ENCODE measurements around the gene RAP2A. TPM values are rescaled to one million over a fixed set of nuclear protein-coding genes. Genes with fewer than 3 reads are reported as not detected.

The RAP2A gene
- total and polyA plus RNA-seq, 9 of the 15 experiments (the other 6 are each of a cell fraction or from before 2014, with no cell fraction given): 1.8 to 11.7 (median 5.6) TPM

DNA sequence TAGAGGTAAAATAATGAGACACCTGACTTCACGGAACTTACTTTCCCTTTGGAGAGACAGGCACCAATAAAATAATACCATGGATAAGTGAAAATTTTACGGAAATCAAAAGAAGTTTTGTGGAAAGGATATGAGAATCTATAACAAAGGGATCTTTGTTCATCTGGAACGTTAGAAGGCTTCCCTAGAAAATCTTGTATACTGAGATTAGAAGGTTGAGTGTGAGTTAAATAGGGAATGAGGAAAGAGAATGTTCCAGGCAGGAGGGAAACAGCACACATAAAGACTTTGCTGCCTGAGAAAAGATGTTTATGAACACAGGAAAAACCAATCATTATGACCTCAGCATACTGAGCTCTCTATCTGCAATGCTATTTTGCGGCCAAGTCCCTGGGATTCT lies 19.6 kb upstream of the RAP2A start (continued):
- TF ChIP-seq, protein P1, sequence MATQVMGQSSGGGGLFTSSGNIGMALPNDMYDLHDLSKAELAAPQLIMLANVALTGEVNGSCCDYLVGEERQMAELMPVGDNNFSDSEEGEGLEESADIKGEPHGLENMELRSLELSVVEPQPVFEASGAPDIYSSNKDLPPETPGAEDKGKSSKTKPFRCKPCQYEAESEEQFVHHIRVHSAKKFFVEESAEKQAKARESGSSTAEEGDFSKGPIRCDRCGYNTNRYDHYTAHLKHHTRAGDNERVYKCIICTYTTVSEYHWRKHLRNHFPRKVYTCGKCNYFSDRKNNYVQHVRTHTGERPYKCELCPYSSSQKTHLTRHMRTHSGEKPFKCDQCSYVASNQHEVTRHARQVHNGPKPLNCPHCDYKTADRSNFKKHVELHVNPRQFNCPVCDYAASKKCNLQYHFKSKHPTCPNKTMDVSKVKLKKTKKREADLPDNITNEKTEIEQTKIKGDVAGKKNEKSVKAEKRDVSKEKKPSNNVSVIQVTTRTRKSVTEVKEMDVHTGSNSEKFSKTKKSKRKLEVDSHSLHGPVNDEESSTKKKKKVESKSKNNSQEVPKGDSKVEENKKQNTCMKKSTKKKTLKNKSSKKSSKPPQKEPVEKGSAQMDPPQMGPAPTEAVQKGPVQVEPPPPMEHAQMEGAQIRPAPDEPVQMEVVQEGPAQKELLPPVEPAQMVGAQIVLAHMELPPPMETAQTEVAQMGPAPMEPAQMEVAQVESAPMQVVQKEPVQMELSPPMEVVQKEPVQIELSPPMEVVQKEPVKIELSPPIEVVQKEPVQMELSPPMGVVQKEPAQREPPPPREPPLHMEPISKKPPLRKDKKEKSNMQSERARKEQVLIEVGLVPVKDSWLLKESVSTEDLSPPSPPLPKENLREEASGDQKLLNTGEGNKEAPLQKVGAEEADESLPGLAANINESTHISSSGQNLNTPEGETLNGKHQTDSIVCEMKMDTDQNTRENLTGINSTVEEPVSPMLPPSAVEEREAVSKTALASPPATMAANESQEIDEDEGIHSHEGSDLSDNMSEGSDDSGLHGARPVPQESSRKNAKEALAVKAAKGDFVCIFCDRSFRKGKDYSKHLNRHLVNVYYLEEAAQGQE (IDR thresholded peaks at IDR 0.05; ENCODE audit: borderline replicate concordance): no peak
- TF ChIP-seq, protein P1 (CRISPR knock-in tag; IDR thresholded peaks at IDR 0.05; ENCODE audit: low read depth): no peak
- TF ChIP-seq SIX5 (IDR thresholded peaks at IDR 0.05; ENCODE audit: borderline replicate concordance in 1 of 2, insufficient read depth in 1 of 2, low read depth in 1 of 2, low read length in 2 of 2) (no peak), SMARCA5 (IDR thresholded peaks at IDR 0.05) (no peak), PHB2 (IDR thresholded peaks at IDR 0.05; ENCODE audit: low read depth) (no peak)
- TF ChIP-seq, protein P2, sequence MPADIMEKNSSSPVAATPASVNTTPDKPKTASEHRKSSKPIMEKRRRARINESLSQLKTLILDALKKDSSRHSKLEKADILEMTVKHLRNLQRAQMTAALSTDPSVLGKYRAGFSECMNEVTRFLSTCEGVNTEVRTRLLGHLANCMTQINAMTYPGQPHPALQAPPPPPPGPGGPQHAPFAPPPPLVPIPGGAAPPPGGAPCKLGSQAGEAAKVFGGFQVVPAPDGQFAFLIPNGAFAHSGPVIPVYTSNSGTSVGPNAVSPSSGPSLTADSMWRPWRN (IDR thresholded peaks at IDR 0.05; ENCODE audit: low read depth): no peak
